Epithelial cell of proximal tubule (primary cell): ENCODE results near the gene AMZ1. TPM values are rescaled to one million over a fixed set of nuclear protein-coding genes. Genes with fewer than 3 reads are reported as not detected.
"Not testable (repeated sequence)": the region's sequence is repeated elsewhere in the genome, so short reads cannot be mapped to it uniquely, and the experiment has no call there.

Experiments used
- DNase-seq: peaks from one replicate; pipeline ENCODE4 v3.0.0-alpha.2; 2011; ENCODE audit warnings: low read depth
- H3K4me3 ChIP-seq: 2 replicates; pipeline ENCODE4 v1.5.1; 2011; ENCODE audit warnings: low read depth, mild to moderate bottlenecking, low read length
- CTCF ChIP-seq: conservative IDR thresholded peaks from 2 replicates; pipeline ENCODE4 v1.5.1; 2012; ENCODE audit warnings: low read depth, mild to moderate bottlenecking, low read length
- total RNA-seq: library from RNA; depleted of rRNA; stranded (reverse); fragments of >200 nt; gene quantifications from 2 replicates; pipeline ENCODE4 v1.2.3, GENCODE V29; 2015

Gene AMZ1
- total RNA-seq, 1 donor from 2014 or later = 0.29 TPM

- H3K4me3 ChIP-seq = no peak overlapping the region
- no peak for DNase-seq
- no peak for TF ChIP-seq CTCF
Observed at GRCh38 chr7:2726316-2727018, 38.5 kb downstream of the AMZ1 start.

- DNase-seq = not testable (repeated sequence)
Observed at GRCh38 chr7:2727206-2727605, 39.2 kb downstream of the AMZ1 start.

GRCh38 chr7:2728316-2729030, 40.5 kb downstream of the AMZ1 start:
- no peak for TF ChIP-seq CTCF
- DNase-seq = no peak
- H3K4me3 ChIP-seq = no peak overlapping the region

More at GRCh38 chr7:2727206-2727605, 39.2 kb downstream of the AMZ1 start:
- not testable (repeated sequence) for H3K4me3 ChIP-seq

- no peak for DNase-seq
- no peak for TF ChIP-seq CTCF
- H3K4me3 ChIP-seq = no peak overlapping the region
Observed at GRCh38 chr7:2729031-2729892, 41.3 kb downstream of the AMZ1 start.

GRCh38 chr7:2729893-2730716, 42.1 kb downstream of the AMZ1 start:
- no peak for DNase-seq
- TF ChIP-seq CTCF = no peak

GRCh38 chr7:2730846-2731770, 43.1 kb downstream of the AMZ1 start:
- no peak for TF ChIP-seq CTCF
- DNase-seq = no peak
- no peak overlapping the region for H3K4me3 ChIP-seq

More at GRCh38 chr7:2729893-2730716, 42.1 kb downstream of the AMZ1 start:
- H3K4me3 ChIP-seq = no peak overlapping the region
